Endothelial cell (in vitro differentiated cells): ENCODE data around the gene PLA2G4A. TPM values are rescaled to one million over a fixed set of nuclear protein-coding genes. Genes with fewer than 3 reads are reported as not detected.
"Not testable (repeated sequence)": the region's sequence is repeated elsewhere in the genome, so short reads cannot be mapped to it uniquely, and the experiment has no call there.

ENCODE experiments used
- DNase-seq: peaks from one replicate; pipeline ENCODE4 v3.0.0; 2021; ENCODE audit warnings: low spot score
- H3K27ac Mint-ChIP-seq: one replicate; pipeline ENCODE4 v1.8.0; 2021; ENCODE audit warnings: mixed read lengths, inconsistent platforms; ENCODE audit not compliant: unreplicated experiment
- H3K27me3 Mint-ChIP-seq: one replicate; pipeline ENCODE4 v1.8.0; 2021; ENCODE audit warnings: mild to moderate bottlenecking, moderate library complexity, mixed read lengths, inconsistent platforms; ENCODE audit not compliant: unreplicated experiment
- H3K36me3 Mint-ChIP-seq: one replicate; pipeline ENCODE4 v1.8.0; 2021; ENCODE audit warnings: mild to moderate bottlenecking, low read depth, mixed read lengths, inconsistent platforms; ENCODE audit not compliant: unreplicated experiment
- H3K4me1 Mint-ChIP-seq: one replicate; pipeline ENCODE4 v1.8.0; 2021; ENCODE audit warnings: mild to moderate bottlenecking, mixed read lengths, inconsistent platforms; ENCODE audit not compliant: unreplicated experiment
- H3K4me3 Mint-ChIP-seq: one replicate; pipeline ENCODE4 v1.8.0; 2021; ENCODE audit warnings: mild to moderate bottlenecking, mixed read lengths, inconsistent platforms; ENCODE audit not compliant: unreplicated experiment
- H3K9me3 Mint-ChIP-seq: one replicate; pipeline ENCODE4 v1.8.0; 2021; ENCODE audit warnings: mixed read lengths, inconsistent platforms; ENCODE audit not compliant: unreplicated experiment
- total RNA-seq: library from RNA; stranded (reverse); fragmentation: NEBNext Ultra II Directional; extraction: Animal tissue kit (Norgen Biotek cat#: 25700); gene quantifications from one replicate; pipeline ENCODE4 v1.2.1, GENCODE V29; 2021; ENCODE audit not compliant: unreplicated experiment
- TF ChIP-seq, protein P1 (sequence below): fragments of 200-600 bp; sonication (generic); IDR thresholded peaks from one replicate; pipeline ENCODE4 v1.5.0; 2021; ENCODE audit warnings: antibody characterized with exemption; ENCODE audit not compliant: unreplicated experiment

The PLA2G4A gene
- total RNA-seq, 1 donor from 2014 or later: 12.2 TPM

- no peak overlapping the region for H3K27ac Mint-ChIP-seq
- TF ChIP-seq, protein P1, sequence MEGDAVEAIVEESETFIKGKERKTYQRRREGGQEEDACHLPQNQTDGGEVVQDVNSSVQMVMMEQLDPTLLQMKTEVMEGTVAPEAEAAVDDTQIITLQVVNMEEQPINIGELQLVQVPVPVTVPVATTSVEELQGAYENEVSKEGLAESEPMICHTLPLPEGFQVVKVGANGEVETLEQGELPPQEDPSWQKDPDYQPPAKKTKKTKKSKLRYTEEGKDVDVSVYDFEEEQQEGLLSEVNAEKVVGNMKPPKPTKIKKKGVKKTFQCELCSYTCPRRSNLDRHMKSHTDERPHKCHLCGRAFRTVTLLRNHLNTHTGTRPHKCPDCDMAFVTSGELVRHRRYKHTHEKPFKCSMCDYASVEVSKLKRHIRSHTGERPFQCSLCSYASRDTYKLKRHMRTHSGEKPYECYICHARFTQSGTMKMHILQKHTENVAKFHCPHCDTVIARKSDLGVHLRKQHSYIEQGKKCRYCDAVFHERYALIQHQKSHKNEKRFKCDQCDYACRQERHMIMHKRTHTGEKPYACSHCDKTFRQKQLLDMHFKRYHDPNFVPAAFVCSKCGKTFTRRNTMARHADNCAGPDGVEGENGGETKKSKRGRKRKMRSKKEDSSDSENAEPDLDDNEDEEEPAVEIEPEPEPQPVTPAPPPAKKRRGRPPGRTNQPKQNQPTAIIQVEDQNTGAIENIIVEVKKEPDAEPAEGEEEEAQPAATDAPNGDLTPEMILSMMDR: no peak
- H3K4me1 Mint-ChIP-seq: peaks cover 19% of the 10 kb centered on the region
- no peaks in the 10 kb centered on the region for H3K9me3 Mint-ChIP-seq
- peaks cover 7% of the 10 kb centered on the region for H3K36me3 Mint-ChIP-seq
- peaks cover 1% of the 10 kb centered on the region for H3K27me3 Mint-ChIP-seq
- no peak for DNase-seq
- H3K4me3 Mint-ChIP-seq: no peak overlapping the region
Measured at GRCh38 chr1:186915555-186915954, 86.8 kb downstream of the PLA2G4A start.

- H3K4me1 Mint-ChIP-seq: peaks cover 17% of the 10 kb centered on the region
- H3K36me3 Mint-ChIP-seq: peaks cover 22% of the 10 kb centered on the region
- DNase-seq, H3K27me3 Mint-ChIP-seq, H3K27ac Mint-ChIP-seq, H3K9me3 Mint-ChIP-seq, H3K4me3 Mint-ChIP-seq: not testable (repeated sequence)
Measured at GRCh38 chr1:186917106-186917786, 88.5 kb downstream of the PLA2G4A start.

GRCh38 chr1:186921386-186921785 lies 92.6 kb downstream of the PLA2G4A start:
- not testable (repeated sequence) for H3K27me3 Mint-ChIP-seq, H3K27ac Mint-ChIP-seq, H3K4me3 Mint-ChIP-seq, H3K9me3 Mint-ChIP-seq, DNase-seq
- H3K4me1 Mint-ChIP-seq: peaks cover 17% of the 10 kb centered on the region
- H3K36me3 Mint-ChIP-seq: peaks cover 26% of the 10 kb centered on the region

GRCh38 chr1:186922814-186923213 lies 94.1 kb downstream of the PLA2G4A start:
- not testable (repeated sequence) for H3K4me3 Mint-ChIP-seq, H3K27ac Mint-ChIP-seq, H3K27me3 Mint-ChIP-seq, DNase-seq, H3K9me3 Mint-ChIP-seq
- H3K36me3 Mint-ChIP-seq: peaks cover 26% of the 10 kb centered on the region
- peaks cover 12% of the 10 kb centered on the region for H3K4me1 Mint-ChIP-seq

DNA sequence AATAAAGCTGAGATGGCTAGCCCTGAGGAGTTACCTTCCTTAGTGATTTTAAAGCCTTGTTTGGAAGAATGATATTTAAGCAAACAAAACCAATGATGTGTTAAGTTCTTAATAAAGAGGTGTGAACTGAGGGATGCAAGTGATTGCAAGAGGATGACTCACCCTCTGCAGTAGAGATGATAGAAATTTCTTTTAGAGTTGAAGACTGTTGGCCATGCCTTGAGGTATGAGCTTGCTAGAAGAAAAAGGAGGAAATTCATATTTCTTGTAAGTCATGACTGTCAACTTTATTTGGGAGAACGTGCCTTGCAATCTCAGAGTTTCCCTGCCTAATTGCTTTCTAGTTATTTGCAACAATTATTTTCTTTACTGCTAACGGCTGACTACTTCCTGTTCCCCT lies 94.7 kb downstream of the PLA2G4A start:
- Mint-ChIP-seq H3K27me3 (peaks cover 1% of the 10 kb centered on the region), H3K4me1 (peaks cover 12% of the 10 kb centered on the region), H3K9me3 (no peaks in the 10 kb centered on the region), H3K36me3 (peaks cover 26% of the 10 kb centered on the region), H3K27ac (no peak overlapping the region), H3K4me3 (no peak overlapping the region)
- TF ChIP-seq, protein P1: no peak
- DNase-seq: no peak

GRCh38 chr1:186925881-186926669 lies 97.3 kb downstream of the PLA2G4A start:
- TF ChIP-seq, protein P1: no peak
- no peaks in the 10 kb centered on the region for H3K9me3 Mint-ChIP-seq
- H3K36me3 Mint-ChIP-seq: peaks cover 22% of the 10 kb centered on the region
- H3K4me3 Mint-ChIP-seq: no peak overlapping the region
- peaks cover 10% of the 10 kb centered on the region for H3K4me1 Mint-ChIP-seq
- DNase-seq: no peak
- peaks cover 2% of the 10 kb centered on the region for H3K27me3 Mint-ChIP-seq
- no peak overlapping the region for H3K27ac Mint-ChIP-seq
